Measurements from ENCODE around the gene RMDN3.

Gene RMDN3

GRCh38 chr15:40746916-40747418 is 8.1 kb downstream of the RMDN3 start:
- DNase-seq: peak; percentile 47

GRCh38 chr15:40744815-40745152 is 10.3 kb downstream of the RMDN3 start:
- DNase-seq: no peak

- DNase-seq: peak; percentile 80
Measured at GRCh38 chr15:40743921-40744814, 10.9 kb downstream of the RMDN3 start.

GRCh38 chr15:40743485-40743901 is 11.6 kb downstream of the RMDN3 start:
- DNase-seq: no peak

- DNase-seq: no peak
Measured at GRCh38 chr15:40739854-40740253, 15.2 kb downstream of the RMDN3 start.

GRCh38 chr15:40739047-40739446 is 16.0 kb downstream of the RMDN3 start:
- DNase-seq: no peak

- DNase-seq: no peak
Measured at GRCh38 chr15:40737048-40737447, 18.0 kb downstream of the RMDN3 start.

GRCh38 chr15:40736575-40736974 is 18.5 kb downstream of the RMDN3 start:
- no peak for DNase-seq

- no peak for DNase-seq
Measured at GRCh38 chr15:40731034-40731433, 24.0 kb downstream of the RMDN3 start.

GRCh38 chr15:40723919-40724318 is 31.1 kb downstream of the RMDN3 start:
- no peak for DNase-seq

- no peak for DNase-seq
Measured at GRCh38 chr15:40722934-40723333, 32.1 kb downstream of the RMDN3 start.

GRCh38 chr15:40722354-40722753 is 32.7 kb downstream of the RMDN3 start:
- no peak for DNase-seq

- DNase-seq: peak; percentile 11
Measured at GRCh38 chr15:40721701-40722100, 33.4 kb downstream of the RMDN3 start.

- DNase-seq: peak; percentile 63
Measured at GRCh38 chr15:40716165-40716564, 38.9 kb downstream of the RMDN3 start.

GRCh38 chr15:40714144-40714543 is 40.9 kb downstream of the RMDN3 start:
- DNase-seq: no peak

- no peak for DNase-seq
Measured at GRCh38 chr15:40706121-40706520, 48.9 kb downstream of the RMDN3 start.

- peak; percentile 39 for DNase-seq
Measured at GRCh38 chr15:40702077-40702476, 53.0 kb downstream of the RMDN3 start.

GRCh38 chr15:40697916-40698315 is 57.1 kb downstream of the RMDN3 start:
- no peak for DNase-seq

GRCh38 chr15:40696228-40696627 is 58.8 kb downstream of the RMDN3 start:
- no peak for DNase-seq

GRCh38 chr15:40695469-40695890 is 59.6 kb downstream of the RMDN3 start:
- DNase-seq: no peak

GRCh38 chr15:40694688-40695468 is 60.2 kb downstream of the RMDN3 start, which contains the start of gene RAD51:
RAD51 (plus strand) TSS chr15:40695174; CDS start chr15:40698759, 3,585 bp downstream.
- peak; percentile 97 for DNase-seq

GRCh38 chr15:40693904-40694687 is 61.0 kb downstream of the RMDN3 start:
- DNase-seq: peak; percentile 44

GRCh38 chr15:40691737-40692136 is 63.3 kb downstream of the RMDN3 start:
- DNase-seq: no peak

All from MV-4-11 (cell line).